GM18870 (cell line): ENCODE measurements around the gene CCDC69.
"Not testable (repeated sequence)": the region's sequence is repeated elsewhere in the genome, so short reads cannot be mapped to it uniquely, and the experiment has no call there.

Source experiments
- ATAC-seq: cut with Tn5 transposase; IDR thresholded peaks from one replicate; pipeline ENCODE4 v1.9.1; 2021; ENCODE audit warnings: moderate library complexity; ENCODE audit not compliant: unreplicated experiment

Gene CCDC69

GRCh38 chr5:151248651-151249050 lies 24.8 kb upstream of the CCDC69 start:
- ATAC-seq, result no peak

- ATAC-seq, result no peak
Measured at GRCh38 chr5:151245680-151246219, 21.9 kb upstream of the CCDC69 start.

GRCh38 chr5:151244206-151244605 lies 20.3 kb upstream of the CCDC69 start:
- no peak for ATAC-seq

GRCh38 chr5:151243564-151243963 lies 19.7 kb upstream of the CCDC69 start:
- ATAC-seq, result no peak

- ATAC-seq, result no peak
Measured at GRCh38 chr5:151243127-151243526, 19.2 kb upstream of the CCDC69 start.

- no peak for ATAC-seq
Measured at GRCh38 chr5:151240924-151241635, 17.2 kb upstream of the CCDC69 start.

- ATAC-seq, result not testable (repeated sequence)
Measured at GRCh38 chr5:151240268-151240835, 16.5 kb upstream of the CCDC69 start.

- ATAC-seq, result peak; percentile 54
Measured at GRCh38 chr5:151239237-151239861, 15.5 kb upstream of the CCDC69 start.

- peak; percentile 26 for ATAC-seq
Measured at GRCh38 chr5:151238303-151238741, 14.4 kb upstream of the CCDC69 start.

- ATAC-seq, result no peak
Measured at GRCh38 chr5:151237685-151238084, 13.8 kb upstream of the CCDC69 start.

- no peak for ATAC-seq
Measured at GRCh38 chr5:151236888-151237287, 13.0 kb upstream of the CCDC69 start.

- not testable (repeated sequence) for ATAC-seq
Measured at GRCh38 chr5:151235239-151235571, 11.3 kb upstream of the CCDC69 start.

- ATAC-seq, result peak; percentile 61
Measured at GRCh38 chr5:151234476-151235238, 10.8 kb upstream of the CCDC69 start.

- peak; percentile 75 for ATAC-seq
Measured at GRCh38 chr5:151233616-151234085, 9.8 kb upstream of the CCDC69 start.

- no peak for ATAC-seq
Measured at GRCh38 chr5:151231359-151231758, 7.5 kb upstream of the CCDC69 start.

GRCh38 chr5:151230048-151230680 lies 6.3 kb upstream of the CCDC69 start:
- ATAC-seq, result no peak

GRCh38 chr5:151228986-151229385 lies 5.1 kb upstream of the CCDC69 start:
- no peak for ATAC-seq

- ATAC-seq, result no peak
Measured at GRCh38 chr5:151227918-151228447, 4.1 kb upstream of the CCDC69 start.

- no peak for ATAC-seq
Measured at GRCh38 chr5:151225475-151225874, 1.6 kb upstream of the CCDC69 start.

GRCh38 chr5:151225071-151225470 lies 1.2 kb upstream of the CCDC69 start:
- no peak for ATAC-seq
